WTC11 (cell line): ENCODE data around the gene PFKP. TPM values are rescaled to one million over a fixed set of nuclear protein-coding genes. Genes with fewer than 3 reads are reported as not detected.

Experiments used
- ATAC-seq: fragments of 200-7000 bp; cut with Tn5 transposase; 2 replicates; pipeline ENCODE4 v1.10.0; 2021; ENCODE audit warnings: mild to moderate bottlenecking, moderate library complexity
- CTCF ChIA-PET: fragments of 300-600 bp; sonication (Branson Sonifier 250); formaldehyde crosslinking; loops from one replicate; lab custom pipeline; 2021; ENCODE audit warnings: antibody characterized with exemption; lab: Charles Lee
- POLR2A ChIA-PET: fragments of 350-600 bp; sonication (Branson Sonifier 250); formaldehyde crosslinking; loops from one replicate; lab custom pipeline; 2021; ENCODE audit warnings: antibody characterized with exemption; lab: Charles Lee
- DNase-seq: peaks from one replicate; pipeline ENCODE4 v3.0.0; 2021; ENCODE audit warnings: low spot score
- H3K27ac Mint-ChIP-seq: 2 replicates; pipeline ENCODE4 v1.8.0; 2021; ENCODE audit warnings: mixed read lengths
- H3K27me3 Mint-ChIP-seq: 2 replicates; pipeline ENCODE4 v1.8.0; 2021; ENCODE audit warnings: low read depth, mild to moderate bottlenecking, moderate library complexity, mixed read lengths
- H3K36me3 Mint-ChIP-seq: 2 replicates; pipeline ENCODE4 v1.8.0; 2021; ENCODE audit warnings: mixed read lengths
- H3K4me1 Mint-ChIP-seq: 2 replicates; pipeline ENCODE4 v1.8.0; 2022; ENCODE audit warnings: mixed read lengths
- H3K4me3 Mint-ChIP-seq: 2 replicates; pipeline ENCODE4 v1.8.0; 2021; ENCODE audit warnings: mild to moderate bottlenecking, moderate library complexity, mixed read lengths
- H3K9me3 Mint-ChIP-seq: 2 replicates; pipeline ENCODE4 v1.8.0; 2021; ENCODE audit warnings: mixed read lengths
- CDX4 ChIP-seq: fragments of 250-450 bp; sonication (Bioruptor Pico); IDR thresholded peaks from 2 replicates; pipeline ENCODE4 v1.9.0; 2021; ENCODE audit warnings: moderate library complexity, mild to moderate bottlenecking, inconsistent platforms, borderline replicate concordance
- E2F1 ChIP-seq: sonication (generic); formaldehyde crosslinking; IDR thresholded peaks from 2 replicates; pipeline ENCODE4 v1.8.0; 2022; ENCODE audit warnings: mild to moderate bottlenecking, missing genetic modification reagents
- ELF4 ChIP-seq: sonication (generic); formaldehyde crosslinking; IDR thresholded peaks from 2 replicates; pipeline ENCODE4 v1.8.1; 2022; ENCODE audit warnings: low read depth, mild to moderate bottlenecking, moderate library complexity, missing genetic modification reagents
- ERG ChIP-seq: fragments of 250-450 bp; sonication (Bioruptor Pico); IDR thresholded peaks from 2 replicates; pipeline ENCODE4 v1.8.0; 2021; ENCODE audit warnings: mild to moderate bottlenecking
- FOXJ3 ChIP-seq: sonication (generic); formaldehyde crosslinking; IDR thresholded peaks from 2 replicates; pipeline ENCODE4 v1.9.0; 2021; ENCODE audit warnings: missing genetic modification reagents, mild to moderate bottlenecking, borderline replicate concordance
- FOXK1 ChIP-seq: sonication (generic); formaldehyde crosslinking; IDR thresholded peaks from 2 replicates; pipeline ENCODE4 v1.8.0; 2022; ENCODE audit warnings: mild to moderate bottlenecking, moderate library complexity, missing genetic modification reagents
- FOXP1 ChIP-seq: sonication (generic); formaldehyde crosslinking; IDR thresholded peaks from 2 replicates; pipeline ENCODE4 v1.8.0; 2022; ENCODE audit warnings: missing genetic modification reagents, mild to moderate bottlenecking, moderate library complexity, borderline replicate concordance
- GRHL2 ChIP-seq: fragments of 250-450 bp; sonication (Bioruptor Pico); IDR thresholded peaks from 2 replicates; pipeline ENCODE4 v1.8.0; 2022; ENCODE audit warnings: mild to moderate bottlenecking, moderate library complexity; ENCODE audit not compliant: insufficient replicate concordance, severe bottlenecking
- GTF2I ChIP-seq: fragments of 250-450 bp; sonication (Bioruptor Pico); conservative IDR thresholded peaks from 2 replicates; pipeline ENCODE4 v1.4.0; 2021; ENCODE audit warnings: mild to moderate bottlenecking
- JUN ChIP-seq: sonication (generic); formaldehyde crosslinking; IDR thresholded peaks from 2 replicates; pipeline ENCODE4 v1.8.0; 2023; ENCODE audit warnings: mild to moderate bottlenecking, missing genetic modification reagents
- MYBL2 ChIP-seq: sonication (generic); formaldehyde crosslinking; IDR thresholded peaks from 2 replicates; pipeline ENCODE4 v1.8.1; 2023; ENCODE audit warnings: mild to moderate bottlenecking, moderate library complexity, missing genetic modification reagents
- NR2C2 ChIP-seq: sonication (generic); formaldehyde crosslinking; IDR thresholded peaks from 2 replicates; pipeline ENCODE4 v1.8.0; 2022; ENCODE audit warnings: mild to moderate bottlenecking, missing genetic modification reagents
- RORB ChIP-seq: fragments of 250-450 bp; sonication (Bioruptor Pico); IDR thresholded peaks from 2 replicates; pipeline ENCODE4 v1.9.0; 2021; ENCODE audit warnings: mild to moderate bottlenecking
- TCF7 ChIP-seq: sonication (generic); formaldehyde crosslinking; IDR thresholded peaks from 2 replicates; pipeline ENCODE4 v1.8.0; 2022; ENCODE audit warnings: mild to moderate bottlenecking, low read depth, missing genetic modification reagents, moderate library complexity
- ZBTB21 ChIP-seq: sonication (generic); formaldehyde crosslinking; IDR thresholded peaks from 2 replicates; pipeline ENCODE4 v1.8.1; 2023; ENCODE audit warnings: mild to moderate bottlenecking, missing genetic modification reagents, borderline replicate concordance
- ZBTB43 ChIP-seq: sonication (generic); formaldehyde crosslinking; IDR thresholded peaks from 2 replicates; pipeline ENCODE4 v1.8.1; 2023; ENCODE audit warnings: mild to moderate bottlenecking, missing genetic modification reagents
- ZNF232 ChIP-seq: sonication (generic); formaldehyde crosslinking; IDR thresholded peaks from 2 replicates; pipeline ENCODE4 v1.8.0; 2022; ENCODE audit warnings: mild to moderate bottlenecking, missing genetic modification reagents
- ZNF281 ChIP-seq: sonication (generic); formaldehyde crosslinking; IDR thresholded peaks from 2 replicates; pipeline ENCODE4 v1.8.0; 2023; ENCODE audit warnings: mild to moderate bottlenecking, missing genetic modification reagents
- ZNF317 ChIP-seq: sonication (generic); formaldehyde crosslinking; IDR thresholded peaks from 2 replicates; pipeline ENCODE4 v1.8.1; 2023; ENCODE audit warnings: low read depth, mild to moderate bottlenecking, moderate library complexity, missing genetic modification reagents, borderline replicate concordance
- ZNF396 ChIP-seq: fragments of 250-450 bp; sonication (Bioruptor Pico); IDR thresholded peaks from 2 replicates; pipeline ENCODE4 v1.8.0; 2021; ENCODE audit warnings: mild to moderate bottlenecking, moderate library complexity, borderline replicate concordance
- ZNF416 ChIP-seq: fragments of 250-450 bp; sonication (Bioruptor Pico); IDR thresholded peaks from 2 replicates; pipeline ENCODE4 v1.9.0; 2021; ENCODE audit warnings: mild to moderate bottlenecking, inconsistent platforms
- ZNF423 ChIP-seq: fragments of 250-450 bp; sonication (Bioruptor Pico); IDR thresholded peaks from 2 replicates; pipeline ENCODE4 v2.1.2; 2022; ENCODE audit warnings: mild to moderate bottlenecking, moderate library complexity
- total RNA-seq: library from RNA; stranded (reverse); gene quantifications from 3 replicates; pipeline ENCODE4 v1.2.3, GENCODE V29; 2021

Gene PFKP
- total RNA-seq, 1 experiment from 2014 or later = 127 TPM

GRCh38 chr10:3023892-3024291 lies 43.5 kb upstream of the PFKP start:
- H3K9me3 Mint-ChIP-seq = peaks cover 29% of the 10 kb centered on the region
- TF ChIP-seq ZNF423 (CRISPR knock-in tag) (no peak), RORB (CRISPR knock-in tag) (no peak), ZNF232 (no peak)
- 0 out of 2 replicates have a peak, but pooled peaks cover 3% of the 10 kb centered on the region for H3K36me3 Mint-ChIP-seq
- H3K27me3 Mint-ChIP-seq = peaks cover 23% of the 10 kb centered on the region
- ATAC-seq (no peak), DNase-seq (no peak)
- ChIA-PET CTCF (interaction anchor here (1.5 kb wide), 1 partner anchor 95 kb away, joined by 5 read pairs; no protein-coding TSS in a partner anchor), POLR2A (no interaction called here)
- H3K4me1 Mint-ChIP-seq = no peaks in the 10 kb centered on the region
- no peak overlapping the region for H3K27ac Mint-ChIP-seq
- no peak overlapping the region for H3K4me3 Mint-ChIP-seq

- H3K36me3 Mint-ChIP-seq = no peaks in the 10 kb centered on the region
- no peak overlapping the region for H3K27ac Mint-ChIP-seq
Observed at GRCh38 chr10:3025026-3025683, 42.2 kb upstream of the PFKP start.

GRCh38 chr10:3027866-3028265 lies 39.5 kb upstream of the PFKP start:
- Mint-ChIP-seq H3K9me3 (peaks cover 16% of the 10 kb centered on the region), H3K27me3 (peaks cover 3% of the 10 kb centered on the region; the same call in 1 of the 2 replicates), H3K36me3 (no peaks in the 10 kb centered on the region), H3K27ac (no peak overlapping the region), H3K4me3 (no peak overlapping the region), H3K4me1 (no peaks in the 10 kb centered on the region)
- ATAC-seq (no peak), DNase-seq (no peak)
- CTCF ChIA-PET = no interaction called here
- POLR2A ChIA-PET = no interaction called here
- TF ChIP-seq GTF2I (no peak), ZBTB43 (CRISPR knock-in tag) (no peak), E2F1 (CRISPR knock-in tag) (no peak), ZBTB21 (CRISPR knock-in tag) (no peak), TCF7 (CRISPR knock-in tag) (no peak)

More at GRCh38 chr10:3025026-3025683, 42.2 kb upstream of the PFKP start:
- no peak overlapping the region for H3K4me3 Mint-ChIP-seq
- ChIA-PET POLR2A (no interaction called here), CTCF (interaction anchor here (1.5 kb wide), 1 partner anchor 97 kb away, joined by 5 read pairs; no protein-coding TSS in a partner anchor)
- ATAC-seq (no peak), DNase-seq (no peak)
- peaks cover 20% of the 10 kb centered on the region for H3K9me3 Mint-ChIP-seq
- no peaks in the 10 kb centered on the region for H3K4me1 Mint-ChIP-seq
- H3K27me3 Mint-ChIP-seq = peaks cover 18% of the 10 kb centered on the region
- no peak for TF ChIP-seq ZNF281 (CRISPR knock-in tag)
- TF ChIP-seq ZNF416 (CRISPR knock-in tag) = no peak
- no peak for TF ChIP-seq ZNF232
- TF ChIP-seq TCF7 (CRISPR knock-in tag) = no peak
- no peak for TF ChIP-seq ZNF317 (CRISPR knock-in tag)
- TF ChIP-seq ERG (CRISPR knock-in tag) = no peak
- no peak for TF ChIP-seq NR2C2
- no peak for TF ChIP-seq JUN (CRISPR knock-in tag)
- no peak for TF ChIP-seq FOXP1 (CRISPR knock-in tag)
- TF ChIP-seq CDX4 (CRISPR knock-in tag) = no peak
- TF ChIP-seq MYBL2 (CRISPR knock-in tag) = no peak
- no peak for TF ChIP-seq FOXK1 (CRISPR knock-in tag)
- no peak for TF ChIP-seq ELF4 (CRISPR knock-in tag)
- no peak for TF ChIP-seq FOXJ3 (CRISPR knock-in tag)
- no peak for TF ChIP-seq GRHL2
- no peak for TF ChIP-seq ZNF396
